GM19463 (cell line): ENCODE data around the gene RPS2.
"Not testable (repeated sequence)": the region's sequence is repeated elsewhere in the genome, so short reads cannot be mapped to it uniquely, and the experiment has no call there.

Experiments
- ATAC-seq: cut with Tn5 transposase; IDR thresholded peaks from one replicate; pipeline ENCODE4 v1.9.1; 2021; ENCODE audit warnings: mild to moderate bottlenecking, moderate library complexity; ENCODE audit not compliant: unreplicated experiment

The RPS2 gene

DNA sequence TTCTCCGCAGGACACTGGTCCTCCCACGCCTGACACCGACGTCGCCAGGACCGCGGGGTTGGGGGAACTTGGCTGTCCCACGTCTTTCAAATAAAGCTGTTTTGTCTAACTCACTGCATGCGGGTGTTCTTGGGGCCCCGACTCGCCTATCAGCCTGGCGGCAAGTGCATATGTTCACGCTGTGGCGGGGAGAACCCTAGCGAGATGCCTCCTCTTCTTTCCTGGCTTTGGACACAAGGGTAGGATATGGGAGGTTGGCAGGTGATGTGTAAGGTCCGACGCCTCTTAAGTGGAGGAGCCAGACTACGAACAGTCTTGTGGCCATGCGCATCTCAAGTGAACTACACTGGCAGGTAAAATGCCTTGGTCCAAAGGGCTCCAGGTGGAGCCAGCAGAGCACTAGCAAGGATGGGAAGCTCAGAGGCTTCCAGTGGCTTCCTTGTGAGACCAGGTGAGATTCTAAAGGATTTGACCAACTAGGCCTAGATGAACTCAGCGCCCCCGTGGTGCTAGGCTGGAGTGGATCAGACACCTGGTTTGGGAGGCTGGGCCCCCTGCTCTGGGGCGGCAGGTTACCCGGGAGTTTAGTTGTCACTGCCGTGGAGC, 873 bp upstream of the RPS2 start:
- ATAC-seq: no peak

DNA sequence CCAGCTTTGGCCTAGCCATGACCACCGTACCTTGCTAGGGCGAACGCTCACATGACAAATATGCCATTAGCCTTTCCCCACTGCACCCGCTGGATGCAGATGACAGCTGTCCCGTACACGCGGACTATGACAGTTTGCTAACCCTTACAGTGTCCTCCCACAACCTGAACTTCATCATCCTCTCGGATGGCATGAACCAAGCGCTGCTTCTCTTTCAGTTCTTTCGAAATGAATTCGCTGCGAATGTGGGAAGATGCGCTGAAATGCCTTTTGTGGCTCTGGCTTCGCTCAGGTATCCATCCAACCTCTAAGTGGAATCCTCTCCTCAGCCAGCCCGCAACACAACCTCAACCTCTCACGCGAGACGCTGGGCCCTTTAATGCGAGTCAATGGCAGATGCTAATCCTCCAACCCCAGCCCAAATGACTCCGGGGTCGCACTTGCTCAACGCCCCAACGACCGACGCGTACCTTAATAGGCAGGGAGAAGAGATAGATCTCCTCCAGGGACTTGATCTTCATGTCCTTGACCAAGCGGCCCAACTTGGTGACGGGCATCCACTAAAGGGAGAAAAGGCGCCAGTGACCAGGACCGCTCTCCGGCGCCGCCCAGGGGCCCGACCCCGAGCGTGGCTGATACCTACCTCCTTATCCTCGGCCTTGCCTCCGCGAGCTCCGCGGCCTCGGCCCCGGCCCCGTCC, 670 bp downstream of the RPS2 start:
- peak; percentile 2 for ATAC-seq

DNA sequence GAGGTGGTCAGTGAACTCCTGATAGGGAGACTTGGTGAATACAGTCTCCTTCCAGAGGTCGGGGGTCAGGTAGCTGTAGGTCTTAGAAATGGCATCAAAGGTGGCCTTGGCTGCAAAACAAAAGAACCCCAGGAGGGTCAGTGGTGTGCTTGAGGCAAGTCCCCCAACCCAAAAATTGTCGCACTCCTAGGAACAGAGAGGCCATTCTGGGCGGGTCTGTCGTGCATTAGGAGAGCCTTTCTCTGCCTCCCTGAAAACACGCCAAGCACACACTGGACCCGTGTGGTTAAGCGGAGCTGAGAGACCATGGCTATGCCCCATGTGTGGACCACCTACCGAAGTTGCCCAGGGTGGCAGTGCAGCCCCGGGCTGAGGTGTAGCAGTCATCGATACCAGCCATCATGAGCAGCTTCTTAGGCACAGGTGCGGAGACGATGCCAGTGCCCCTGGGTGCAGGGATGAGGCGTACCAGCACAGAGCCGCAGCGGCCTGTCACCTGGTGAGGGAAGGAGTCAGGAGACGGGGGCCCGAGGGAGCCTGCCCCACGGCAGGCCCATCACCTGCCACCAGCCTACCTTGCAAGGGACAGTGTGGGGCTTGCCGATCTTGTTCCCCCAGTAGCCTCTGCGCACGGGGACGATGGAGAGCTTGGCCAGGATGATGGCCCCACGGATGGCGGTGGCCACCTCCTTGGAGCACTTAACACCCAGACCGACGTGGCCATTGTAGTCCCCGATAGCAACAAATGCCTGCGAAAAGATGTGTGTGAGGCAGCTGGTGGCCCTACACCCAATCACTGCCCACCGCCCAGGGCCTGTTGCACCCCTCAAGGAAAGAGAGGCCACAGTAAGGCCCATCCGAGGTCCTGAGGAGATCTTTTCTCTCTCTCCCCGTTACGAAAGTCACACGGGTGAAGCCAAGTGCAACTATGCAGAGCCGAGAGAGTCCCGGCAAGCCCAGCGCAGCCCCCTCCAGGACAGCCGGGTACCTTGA, 2.2 kb downstream of the RPS2 start:
- not testable (repeated sequence) for ATAC-seq

DNA sequence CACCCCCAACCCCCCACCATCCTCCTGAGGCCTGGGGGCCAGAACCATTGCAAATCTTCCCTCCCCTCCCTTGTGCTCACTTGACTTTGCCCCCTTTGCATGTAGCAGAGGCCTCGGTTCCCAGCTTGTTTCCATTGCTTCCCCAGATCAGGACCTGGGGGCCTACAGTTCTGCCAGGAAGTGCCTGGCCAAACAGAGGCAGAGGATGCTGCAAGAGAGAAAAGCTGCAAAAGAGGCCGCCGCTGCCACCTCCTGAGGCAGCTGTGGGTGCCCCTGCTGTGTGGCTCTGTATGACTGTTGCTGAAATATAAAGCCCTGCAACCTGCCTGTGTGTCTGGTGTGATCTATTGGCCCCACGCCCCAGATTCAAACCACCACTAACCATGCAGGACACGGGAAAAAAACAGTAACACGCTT, 3.0 kb downstream of the RPS2 start:
- no peak for ATAC-seq

- ATAC-seq: no peak
Measured at GRCh38 chr16:1960665-1961630, 3.7 kb downstream of the RPS2 start.

DNA sequence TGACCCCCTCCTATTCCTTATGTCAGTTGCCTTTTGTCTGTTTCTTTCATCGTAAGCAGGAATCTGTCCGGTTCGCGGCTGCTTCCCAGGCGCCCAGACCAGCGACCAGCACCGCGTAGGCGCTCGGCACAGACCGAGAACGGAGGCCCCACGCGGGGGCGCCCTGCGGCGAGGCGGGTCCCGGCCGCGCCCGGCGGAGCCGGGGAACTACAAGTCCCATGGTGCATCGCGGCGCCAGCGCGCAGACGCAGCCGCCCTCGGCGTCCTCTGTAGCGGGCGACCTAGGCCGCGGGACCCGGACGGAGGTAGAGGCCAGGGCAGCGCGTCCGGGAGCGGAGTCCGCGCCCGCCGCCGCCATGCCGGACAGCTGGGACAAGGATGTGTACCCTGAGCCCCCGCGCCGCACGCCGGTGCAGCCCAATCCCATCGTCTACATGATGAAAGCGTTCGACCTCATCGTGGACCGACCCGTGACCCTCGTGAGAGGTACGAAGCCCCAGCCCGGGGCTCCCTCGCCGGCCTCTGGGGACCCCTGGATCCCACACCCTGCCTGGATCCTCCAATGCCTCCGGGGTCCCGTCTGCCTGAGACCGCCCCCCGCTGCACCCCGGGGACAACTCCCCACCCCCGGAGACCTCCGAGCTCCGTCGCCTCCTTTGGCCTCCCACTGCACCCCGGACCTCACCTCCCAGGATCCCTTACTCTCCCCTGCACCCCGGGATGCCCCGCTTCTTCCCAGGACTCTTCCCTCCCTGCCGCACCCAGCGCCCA, 5.2 kb downstream of the RPS2 start, which contains the start of gene NDUFB10:
NDUFB10 (plus strand) TSS at position 270 of the 771 bp plus-strand sequence; CDS start at position 357, 87 bp downstream.
- peak; percentile 84 for ATAC-seq

DNA sequence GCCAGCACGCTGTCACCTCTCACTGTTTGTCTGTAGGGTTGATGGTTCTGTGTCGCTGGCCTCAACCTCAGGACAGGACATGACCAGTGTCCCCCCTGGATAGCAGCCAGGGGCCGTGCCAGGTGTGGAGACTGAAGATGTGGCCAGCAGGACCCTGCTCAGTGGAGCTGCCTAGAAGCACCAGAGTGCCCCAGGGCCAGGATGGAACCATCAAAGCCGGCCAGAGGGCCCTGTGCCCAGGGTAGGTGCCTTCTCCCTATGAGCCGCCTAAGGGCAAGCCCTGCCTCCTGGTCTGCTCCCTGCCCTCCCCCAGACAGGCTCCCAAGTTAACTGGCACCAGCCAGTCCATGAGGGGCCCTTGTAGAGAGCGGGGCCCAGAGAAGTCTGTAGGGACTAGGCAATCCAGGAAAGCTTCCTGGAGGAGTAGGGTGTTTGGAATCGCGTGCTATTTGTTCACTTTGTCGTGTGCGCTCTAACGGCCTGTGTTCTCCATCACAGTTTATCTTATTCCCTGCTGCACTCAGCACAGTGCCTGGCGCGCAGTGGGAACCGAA, 5.8 kb downstream of the RPS2 start:
- ATAC-seq: no peak

GRCh38 chr16:1958143-1958491, 6.5 kb downstream of the RPS2 start:
- not testable (repeated sequence) for ATAC-seq

DNA sequence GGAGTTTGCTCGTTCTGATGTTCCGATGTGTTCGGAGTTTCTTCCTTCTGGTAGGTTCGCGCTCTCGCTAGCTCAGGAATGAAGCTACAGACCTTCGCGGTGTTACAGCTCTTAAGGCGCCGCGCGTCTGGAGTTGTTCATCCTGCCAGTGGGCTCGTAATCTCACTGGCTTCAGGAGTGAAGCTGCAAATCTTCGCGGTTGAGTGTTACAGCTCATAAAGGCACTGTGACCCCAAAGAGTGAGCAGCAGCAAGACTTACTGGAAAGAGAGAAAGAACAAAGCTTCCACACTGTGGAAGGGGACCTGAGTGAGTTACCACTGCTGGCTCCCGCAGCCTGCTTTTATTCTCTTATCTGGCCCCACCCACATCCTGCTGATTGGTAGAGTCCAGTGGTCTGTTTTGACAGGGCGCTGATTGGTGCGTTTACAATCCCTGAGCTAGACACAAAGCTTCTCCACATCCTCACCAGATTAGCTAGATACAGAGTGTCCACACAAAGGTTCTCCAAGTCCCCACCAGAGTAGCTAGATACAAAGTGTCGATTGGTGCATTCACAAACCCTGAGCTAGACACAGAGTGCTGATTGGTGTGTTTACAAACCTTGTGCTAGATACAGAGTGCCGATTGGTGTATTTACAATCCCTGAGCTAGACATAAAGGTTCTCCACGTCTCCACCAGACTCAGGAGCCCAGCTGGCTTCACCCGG, 7.0 kb downstream of the RPS2 start:
- ATAC-seq: not testable (repeated sequence)

- ATAC-seq: no peak
Measured at GRCh38 chr16:1953734-1954133, 10.9 kb downstream of the RPS2 start.

- ATAC-seq: no peak
Measured at GRCh38 chr16:1950559-1950958, 14.1 kb downstream of the RPS2 start.

- no peak for ATAC-seq
Measured at GRCh38 chr16:1950047-1950446, 14.6 kb downstream of the RPS2 start.

DNA sequence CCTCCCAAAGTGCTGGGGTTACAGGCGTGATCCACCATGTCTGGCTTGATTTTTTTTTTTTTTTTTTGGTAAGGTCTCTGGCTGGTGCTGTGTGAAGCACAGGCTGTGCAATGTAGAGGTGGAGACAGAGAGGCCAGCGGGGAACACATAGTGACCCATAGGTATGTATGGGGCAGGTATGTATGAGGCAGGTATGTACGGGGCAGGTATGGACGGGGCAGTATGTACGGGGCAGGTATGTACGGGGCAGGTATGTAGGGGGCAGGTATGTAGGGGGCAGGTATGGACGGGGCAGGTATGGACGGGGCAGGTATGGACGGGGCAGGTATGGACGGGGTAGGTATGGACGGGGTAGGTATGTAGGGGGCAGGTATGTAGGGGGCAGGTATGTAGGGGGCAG, 15.1 kb downstream of the RPS2 start:
- no peak for ATAC-seq

GRCh38 chr16:1947369-1947670, 17.3 kb downstream of the RPS2 start:
- ATAC-seq: no peak

- ATAC-seq: no peak
Measured at GRCh38 chr16:1946495-1947368, 17.9 kb downstream of the RPS2 start.

DNA sequence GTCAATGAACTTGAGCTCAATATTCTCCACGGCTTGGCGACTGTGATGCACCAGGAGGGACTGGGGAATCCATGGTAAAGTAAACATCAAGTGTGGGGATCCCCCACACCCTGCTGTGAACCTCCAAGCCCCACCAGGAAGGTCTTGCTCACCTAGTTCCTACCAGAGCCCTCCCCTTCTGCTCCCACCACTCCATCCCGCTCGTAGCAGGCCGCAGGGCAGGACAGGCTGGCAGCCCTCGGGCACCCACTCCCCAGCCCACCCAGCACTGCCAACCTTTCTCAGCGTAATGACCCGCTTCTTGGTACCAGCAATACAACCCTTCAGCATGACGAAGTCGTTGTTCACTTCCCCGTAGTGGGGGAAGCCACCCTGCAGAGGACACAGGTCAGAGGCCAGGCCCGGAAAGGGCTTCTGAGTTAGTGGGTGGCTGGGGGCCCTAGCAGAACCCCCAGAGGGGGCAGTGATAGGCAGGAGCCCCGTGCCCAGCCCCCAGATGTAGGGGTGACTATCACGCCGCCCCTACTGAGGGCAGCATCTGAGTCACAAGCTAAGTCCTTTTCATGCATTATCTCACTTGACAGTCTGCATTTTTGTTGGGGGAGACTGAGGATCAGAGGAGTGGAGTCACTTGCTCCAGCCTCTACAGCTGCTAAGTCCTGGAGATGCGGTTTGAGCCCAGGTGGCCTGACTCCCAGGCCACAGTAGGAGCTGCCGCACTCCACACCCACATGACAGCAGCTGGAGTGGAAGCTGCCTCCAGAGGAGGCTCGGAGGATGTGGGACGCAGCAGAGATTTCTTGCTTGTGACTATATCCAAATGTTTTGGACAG, 18.9 kb downstream of the RPS2 start:
- no peak for ATAC-seq

GRCh38 chr16:1944612-1945199, 19.9 kb downstream of the RPS2 start:
- ATAC-seq: no peak
